IMR-90 (cell line): ENCODE data around the gene PIAS4. TPM values are rescaled to one million over a fixed set of nuclear protein-coding genes. Genes with fewer than 3 reads are reported as not detected.

Experiments used
- ATAC-seq: fragments of 200-7000 bp; cut with Tn5 transposase; 2 replicates; pipeline ENCODE4 v1.9.1; 2020; ENCODE audit warnings: low read depth, mild to moderate bottlenecking, moderate library complexity
- BruUV-seq: library from RNA; stranded (reverse); fragments of 400-500 nt; replicated peaks from 2 replicates; lab custom pipeline; 2021; lab: Mats Ljungman, UMichigan
- CTCF ChIA-PET: fragments of 300-600 bp; formaldehyde crosslinking; extraction: SDS; loops from one replicate; lab custom pipeline; 2021; ENCODE audit warnings: antibody characterized with exemption; lab: Yijun Ruan, JAX
- POLR2A ChIA-PET: fragments of 300-600 bp; sonication (Branson Sonifier 250); formaldehyde crosslinking; loops from one replicate; lab custom pipeline; 2022; ENCODE audit warnings: antibody characterized with exemption; ENCODE audit not compliant: unreplicated experiment; lab: Charles Lee
- DNase-seq: peaks from one replicate; pipeline ENCODE4 v3.0.0; 2013
- H2AFZ ChIP-seq: replicated peaks from 2 replicates; pipeline ENCODE3; 2013; ENCODE audit warnings: low read length, mild to moderate bottlenecking; ENCODE audit not compliant: poor library complexity
- H2AK5ac ChIP-seq: 2 replicates; pipeline ENCODE4 v1.6.1; 2013; ENCODE audit warnings: low read depth, low read length, inconsistent platforms
- H2AK9ac ChIP-seq: replicated peaks from 2 replicates; pipeline ENCODE3; 2013; ENCODE audit warnings: mild to moderate bottlenecking, low read depth, low read length, moderate library complexity; ENCODE audit not compliant: poor library complexity
- H2BK120ac ChIP-seq: 2 replicates; pipeline ENCODE4 v1.6.1; 2013; ENCODE audit warnings: low read depth, low read length, inconsistent platforms
- H2BK15ac ChIP-seq: 3 replicates; pipeline ENCODE4 v1.6.1; 2013; ENCODE audit warnings: low read depth, low read length, inconsistent platforms
- H2BK20ac ChIP-seq: 2 replicates; pipeline ENCODE4 v1.6.1; 2013; ENCODE audit warnings: low read depth, mild to moderate bottlenecking, inconsistent platforms, low read length, moderate library complexity
- H2BK5ac ChIP-seq: 2 replicates; pipeline ENCODE4 v1.6.1; 2013; ENCODE audit warnings: mild to moderate bottlenecking, low read depth, low read length, inconsistent platforms; ENCODE audit not compliant: poor library complexity, severe bottlenecking
- H3K14ac ChIP-seq: replicated peaks from 2 replicates; pipeline ENCODE4 v1.6.1; 2013; ENCODE audit warnings: low read depth, low read length, inconsistent platforms
- H3K18ac ChIP-seq: 2 replicates; pipeline ENCODE4 v1.6.1; 2013; ENCODE audit warnings: low read depth, low read length, control low read depth
- H3K23ac ChIP-seq: 2 replicates; pipeline ENCODE4 v1.6.1; 2013; ENCODE audit warnings: low read depth, low read length, inconsistent platforms
- H3K27ac ChIP-seq: 2 replicates; pipeline ENCODE4 v1.5.1; 2013; ENCODE audit warnings: mild to moderate bottlenecking, control low read depth, low read length; ENCODE audit not compliant: insufficient read depth
- H3K27me3 ChIP-seq: 2 replicates; pipeline ENCODE4 v1.6.1; 2013; ENCODE audit warnings: low read length; ENCODE audit not compliant: control insufficient read depth, insufficient read depth
- H3K36me3 ChIP-seq: 2 replicates; pipeline ENCODE4 v1.6.1; 2013; ENCODE audit warnings: low read length, mixed read lengths; ENCODE audit not compliant: control insufficient read depth, insufficient read depth
- H3K4ac ChIP-seq: 2 replicates; pipeline ENCODE4 v1.6.1; 2013; ENCODE audit warnings: low read depth, low read length, inconsistent platforms
- H3K4me1 ChIP-seq: 2 replicates; pipeline ENCODE4 v1.6.1; 2013; ENCODE audit warnings: low read length, mixed read lengths; ENCODE audit not compliant: control insufficient read depth, insufficient read depth
- H3K4me2 ChIP-seq: 2 replicates; pipeline ENCODE4 v1.6.1; 2013; ENCODE audit warnings: low read depth, mild to moderate bottlenecking, control low read depth, low read length, moderate library complexity
- H3K4me3 ChIP-seq: 2 replicates; pipeline ENCODE4 v1.5.1; 2013; ENCODE audit warnings: low read depth, mild to moderate bottlenecking, control low read depth, low read length, moderate library complexity; ENCODE audit not compliant: insufficient read depth
- H3K56ac ChIP-seq: 2 replicates; pipeline ENCODE4 v1.6.1; 2013; ENCODE audit warnings: low read length, inconsistent platforms; ENCODE audit not compliant: insufficient read depth; ENCODE audit errors: extremely low read depth
- H3K79me1 ChIP-seq, 2 experiments: 2 replicates each; pipeline ENCODE4 v1.6.1; 2013; ENCODE audit warnings: low read length in 2 of 2, inconsistent platforms in 1 of 2, low read depth in 1 of 2
- H3K9ac ChIP-seq: 2 replicates; pipeline ENCODE4 v1.6.1; 2013; ENCODE audit warnings: low read depth, low read length, control low read depth
- H3K9me1 ChIP-seq: 2 replicates; pipeline ENCODE4 v1.6.1; 2013; ENCODE audit warnings: low read length, inconsistent platforms; ENCODE audit not compliant: insufficient read depth
- H3K9me3 ChIP-seq: 2 replicates; pipeline ENCODE4 v1.6.1; 2013; ENCODE audit warnings: low read length; ENCODE audit not compliant: control insufficient read depth, insufficient read depth
- H4K20me1 ChIP-seq: 2 replicates; pipeline ENCODE4 v1.6.1; 2013; ENCODE audit warnings: low read length, inconsistent platforms; ENCODE audit not compliant: insufficient read depth
- H4K5ac ChIP-seq: 2 replicates; pipeline ENCODE4 v1.6.1; 2013; ENCODE audit warnings: mild to moderate bottlenecking, low read depth, low read length, control low read depth
- H4K8ac ChIP-seq, 2 experiments: 2 replicates each; pipeline ENCODE4 v1.6.1; 2013; ENCODE audit warnings: low read depth in 2 of 2, low read length in 2 of 2, control low read depth in 1 of 2, inconsistent platforms in 1 of 2
- H4K91ac ChIP-seq: 2 replicates; pipeline ENCODE4 v1.6.1; 2013; ENCODE audit warnings: low read depth, low read length, inconsistent platforms; ENCODE audit not compliant: insufficient read depth
- POLR2A ChIP-seq: IDR thresholded peaks from 2 replicates; pipeline ENCODE4 v1.6.1; 2012; ENCODE audit warnings: mild to moderate bottlenecking, low read depth, low read length
- SMC3 ChIP-seq: fragments of 150-350 bp; IDR thresholded peaks from 2 replicates; pipeline ENCODE4 v1.6.1; 2016; ENCODE audit warnings: low read depth, mild to moderate bottlenecking, antibody characterized with exemption, low read length, moderate library complexity
- WGBS, 2 experiments: methylation state at CpG; one replicate each; pipeline versions ENCODE4 v1.1.5 to v1.1.7; 2013; ENCODE audit warnings: missing lambda C conversion rate in 2 of 2; ENCODE audit not compliant: insufficient read length in 1 of 2; ENCODE audit errors: extremely low coverage in 2 of 2; 5-methylcytosine and 5-hydroxymethylcytosine counted together
- dilution Hi-C: fragments of 300-500 bp; cut with HindIII; formaldehyde crosslinking; loops from one replicate; pipeline ENCODE4 v1.14.3; 2018; ENCODE audit warnings: low sequenced_read_pairs; ENCODE audit not compliant: unreplicated experiment
- in situ Hi-C: fragments of 300-500 bp; cut with MboI; formaldehyde crosslinking; loops from 3 replicates; pipeline ENCODE4 v1.14.3; 2019; ENCODE audit warnings: low sequenced_read_pairs, inconsistent platforms, mixed read lengths
- intact Hi-C: fragments of 100-400 bp; cut with micrococcal nuclease; formaldehyde crosslinking; loops from 2 replicates; pipeline ENCODE4 v1.10.0; 2022
- polyA plus RNA-seq, 3 experiments: library from polyadenylated mRNA; depleted of rRNA; stranded (reverse); fragments of >200 nt; gene quantifications; 2 replicates each; pipeline ENCODE4 v1.2.3, GENCODE V29; 2012; ENCODE audit warnings: low replicate concordance in 1 of 3
- total RNA-seq: library from RNA; depleted of rRNA; stranded (reverse); fragments of >200 nt; gene quantifications from 2 replicates; pipeline ENCODE4 v1.2.3, GENCODE V29; 2012

Gene PIAS4
- total and polyA plus RNA-seq, 2 of the 4 experiments (the other 2 are of a cell fraction), result 12.1 to 13.6 TPM

- in situ Hi-C loops, result no loop called here
- BruUV-seq, result no TSS peak
- Histone ChIP-seq H3K4me3 (peak overlapping the region; percentile 83), H2BK120ac (no peak overlapping the region), H3K36me3 (peaks cover 22% of the 10 kb centered on the region), H4K5ac (no peak overlapping the region), H3K56ac (no peak overlapping the region), H3K79me1 (peaks cover 0 to 26% of the 10 kb centered on the region in 2 experiments; a peak in 1 of 4 replicates), H3K4me2 (peak overlapping the region; percentile 91), H3K4me1 (peaks cover 39% of the 10 kb centered on the region), H3K4ac (no peak overlapping the region), H3K27ac (peak overlapping the region; percentile 98), H2AFZ (no peak overlapping the region), H4K8ac (no peak overlapping the region), H2BK5ac (no peak overlapping the region), H2AK9ac (no peak overlapping the region), H3K14ac (no peak overlapping the region), H3K9me1 (no peaks in the 10 kb centered on the region), H3K27me3 (no peaks in the 10 kb centered on the region), H4K20me1 (peaks cover 62% of the 10 kb centered on the region), H2BK15ac (no peak overlapping the region), H4K91ac (no peak overlapping the region), H3K18ac (no peak overlapping the region), H3K9me3 (no peaks in the 10 kb centered on the region), H3K23ac (peak overlapping the region; percentile 41; the same call in 1 of the 2 replicates), H3K9ac (peak overlapping the region; percentile 75), H2AK5ac (no peak overlapping the region), H2BK20ac (no peak overlapping the region)
- DNase-seq, result no peak
- dilution Hi-C loops, result no loop called here
- ChIA-PET POLR2A (no interaction called here), CTCF (no interaction called here)
- intact Hi-C loops, result loop anchor here (2.0 kb wide), 1 partner anchor 141 kb away; no protein-coding TSS in a partner anchor
- TF ChIP-seq SMC3 (no peak), POLR2A (peak; percentile 63; the same call in 1 of the 2 replicates)
- 45% methylated on average over 18 of the region's 31 CpGs; no CpG with 5 or more reads in 1 of the 2 experiments for WGBS, 2 experiments
- ATAC-seq, result no peak
These were observed 56.0 kb downstream of the PIAS4 start for GRCh38 chr19:4063369-4064148.
